Measurements from ENCODE around the gene FOXRED2.

FOXRED2 gene

DNA sequence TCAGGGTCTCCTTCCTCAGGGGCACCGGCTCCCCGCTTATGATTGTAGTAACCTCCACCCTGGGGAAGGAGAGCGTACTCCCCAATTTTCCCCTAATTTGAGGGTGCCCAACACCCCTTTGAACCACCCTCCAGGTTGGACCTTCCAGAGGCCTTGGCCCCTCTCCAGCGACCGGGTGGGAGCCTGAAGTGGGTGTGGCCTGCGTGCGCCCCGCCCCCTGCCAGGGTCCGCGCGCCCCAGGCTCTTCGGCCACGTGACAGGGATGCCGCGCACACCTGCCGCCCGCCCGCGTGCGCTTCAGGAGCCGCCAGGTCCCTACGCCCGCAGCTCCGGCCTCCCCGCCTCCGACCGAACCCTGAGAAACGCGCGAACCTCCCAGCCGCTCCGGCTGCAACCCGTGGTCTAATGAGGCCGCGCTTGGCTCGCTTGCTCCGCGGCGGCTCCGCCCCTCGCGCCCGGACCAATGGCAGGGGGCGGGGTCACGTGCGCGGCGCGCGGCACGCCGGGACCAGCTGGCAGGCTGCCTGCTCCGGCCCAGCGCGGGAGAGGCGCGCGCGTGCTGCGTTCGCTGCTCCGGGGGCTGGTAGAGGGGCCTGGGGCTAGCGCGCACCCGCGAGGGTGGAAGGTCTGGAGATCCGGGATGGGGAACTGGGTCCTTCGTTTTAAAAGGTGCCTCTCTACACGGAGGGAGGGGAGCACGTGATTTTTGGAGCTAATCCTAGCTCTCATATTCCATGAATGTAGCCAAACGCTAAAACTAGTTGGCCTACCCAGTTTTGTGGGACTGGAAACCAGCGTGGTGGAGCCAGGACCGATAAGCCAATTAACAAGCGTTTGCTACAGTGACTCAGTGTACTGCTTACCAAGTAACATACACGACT lies at the start of gene FOXRED2:
Gene FOXRED2, minus strand, starts transcription at position 404 of the 881 bp plus-strand sequence. CDS start 618 bp downstream, outside the sequence.
- peak; percentile 92 for DNase-seq (ENCODE audit: extremely low read depth, insufficient read length)
- Histone ChIP-seq H3K27me3 (replicated peaks; ENCODE audit: control insufficient read depth, insufficient read depth, low read length) (no peaks in the 10 kb centered on the region), H3K4me3 (replicated peaks; ENCODE audit: low read depth, low read length) (peak within 1 kb of the TSS; percentile 63), H3K36me3 (ENCODE audit: control insufficient read depth, insufficient read depth, low read length) (peaks cover 12% of the 10 kb centered on the region)
- no peak for TF ChIP-seq CTCF (IDR thresholded peaks at IDR 0.05; ENCODE audit: insufficient read depth, low read length, poor library complexity, severe bottlenecking)

- no peaks in the 10 kb centered on the region; the same call in 1 of the 2 replicates for H3K27me3 ChIP-seq (replicated peaks; ENCODE audit: control insufficient read depth, insufficient read depth, low read length)
- H3K4me3 ChIP-seq (replicated peaks; ENCODE audit: low read depth, low read length) = no peak overlapping the region
- no peak for DNase-seq (ENCODE audit: extremely low read depth, insufficient read length)
- no peak for TF ChIP-seq CTCF (IDR thresholded peaks at IDR 0.05; ENCODE audit: insufficient read depth, low read length, poor library complexity, severe bottlenecking)
- H3K36me3 ChIP-seq (ENCODE audit: control insufficient read depth, insufficient read depth, low read length) = no peaks in the 10 kb centered on the region
These were observed 47.3 kb upstream of the FOXRED2 start for GRCh38 chr22:36554098-36554497.

DNA sequence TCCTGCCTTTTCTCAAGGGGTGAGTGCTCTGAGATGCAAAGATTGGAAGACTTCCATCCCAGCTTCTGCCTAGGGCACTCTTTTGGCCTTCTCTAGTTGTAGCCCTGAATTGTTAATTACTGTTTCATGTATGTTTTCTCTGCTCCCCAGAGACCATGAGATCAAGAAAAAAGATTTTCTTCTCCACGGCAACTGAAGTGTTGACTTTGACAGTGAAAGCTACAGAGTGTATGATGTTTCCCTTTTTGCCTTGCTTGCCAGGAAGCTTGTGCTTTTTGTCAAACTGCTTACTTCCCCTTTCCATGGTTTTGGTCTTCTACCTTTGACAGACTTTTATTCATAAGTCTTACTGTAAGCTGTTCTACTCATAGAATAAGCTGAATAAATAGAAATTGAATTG lies 45.4 kb upstream of the FOXRED2 start:
- Histone ChIP-seq H3K27me3 (replicated peaks; ENCODE audit: control insufficient read depth, insufficient read depth, low read length) (no peaks in the 10 kb centered on the region), H3K36me3 (ENCODE audit: control insufficient read depth, insufficient read depth, low read length) (no peaks in the 10 kb centered on the region), H3K4me3 (replicated peaks; ENCODE audit: low read depth, low read length) (no peak overlapping the region)
- no peak for TF ChIP-seq CTCF (IDR thresholded peaks at IDR 0.05; ENCODE audit: insufficient read depth, low read length, poor library complexity, severe bottlenecking)
- peak; percentile 32 for DNase-seq (ENCODE audit: extremely low read depth, insufficient read length)

DNA sequence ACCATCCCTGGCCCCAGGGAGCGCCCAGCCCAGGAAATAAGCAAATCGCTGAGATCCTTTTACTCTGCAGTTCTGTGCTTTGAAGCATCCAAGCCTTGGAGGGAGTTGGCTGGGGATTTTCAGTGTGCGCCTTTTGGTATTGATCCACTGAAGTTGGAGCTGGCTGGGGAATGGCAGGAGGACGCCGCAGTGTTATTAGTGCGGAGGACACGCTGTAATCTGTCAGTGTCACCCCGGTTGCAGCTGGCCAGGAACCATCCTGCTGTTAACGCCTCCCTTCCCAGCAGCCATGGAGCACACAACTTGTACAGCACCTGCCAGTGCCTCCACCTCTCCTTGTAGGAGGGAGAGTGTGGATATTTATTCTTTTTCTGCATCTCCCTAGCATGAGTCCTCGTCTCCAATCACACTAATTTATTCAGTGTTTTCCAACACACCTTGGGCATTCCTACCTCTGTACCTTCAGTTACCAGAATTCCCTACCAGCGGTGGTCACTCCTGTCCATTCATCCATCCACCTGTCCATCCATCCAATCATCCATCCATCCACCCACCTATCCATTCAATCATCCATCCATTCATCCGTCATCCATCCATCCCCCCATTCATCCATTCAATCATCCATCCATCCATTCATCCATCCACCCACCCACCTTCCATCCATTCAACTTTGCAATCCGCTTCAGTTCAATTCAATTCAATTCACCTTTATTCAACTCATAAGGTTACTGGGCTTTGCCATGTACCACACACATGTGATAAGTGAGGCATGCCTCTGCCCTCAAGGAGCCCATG lies 44.1 kb upstream of the FOXRED2 start:
- no peak for TF ChIP-seq CTCF (IDR thresholded peaks at IDR 0.05; ENCODE audit: insufficient read depth, low read length, poor library complexity, severe bottlenecking)

GRCh38 chr22:36549033-36549432 lies 42.2 kb upstream of the FOXRED2 start:
- no peak for DNase-seq (ENCODE audit: extremely low read depth, insufficient read length)
- Histone ChIP-seq H3K4me3 (replicated peaks; ENCODE audit: low read depth, low read length) (no peak overlapping the region), H3K36me3 (ENCODE audit: control insufficient read depth, insufficient read depth, low read length) (no peaks in the 10 kb centered on the region), H3K27me3 (replicated peaks; ENCODE audit: control insufficient read depth, insufficient read depth, low read length) (no peaks in the 10 kb centered on the region; the same call in 1 of the 2 replicates)
- TF ChIP-seq CTCF (IDR thresholded peaks at IDR 0.05; ENCODE audit: insufficient read depth, low read length, poor library complexity, severe bottlenecking) = no peak

More for the DNA sequence above, 44.1 kb upstream of the FOXRED2 start:
- Histone ChIP-seq H3K27me3 (replicated peaks; ENCODE audit: control insufficient read depth, insufficient read depth, low read length) (no peaks in the 10 kb centered on the region), H3K4me3 (replicated peaks; ENCODE audit: low read depth, low read length) (no peak overlapping the region), H3K36me3 (ENCODE audit: control insufficient read depth, insufficient read depth, low read length) (no peaks in the 10 kb centered on the region)
- no peak for DNase-seq (ENCODE audit: extremely low read depth, insufficient read length)
